Measurements from ENCODE around the gene ZNF385D. TPM values are rescaled to one million over a fixed set of nuclear protein-coding genes. Genes with fewer than 3 reads are reported as not detected.
A peak's percentile ranks its signal among the peaks of the same experiment; 100 is the strongest.

Gene ZNF385D
- total RNA-seq, 1 experiment from 2014 or later = 5.9 TPM

DNA sequence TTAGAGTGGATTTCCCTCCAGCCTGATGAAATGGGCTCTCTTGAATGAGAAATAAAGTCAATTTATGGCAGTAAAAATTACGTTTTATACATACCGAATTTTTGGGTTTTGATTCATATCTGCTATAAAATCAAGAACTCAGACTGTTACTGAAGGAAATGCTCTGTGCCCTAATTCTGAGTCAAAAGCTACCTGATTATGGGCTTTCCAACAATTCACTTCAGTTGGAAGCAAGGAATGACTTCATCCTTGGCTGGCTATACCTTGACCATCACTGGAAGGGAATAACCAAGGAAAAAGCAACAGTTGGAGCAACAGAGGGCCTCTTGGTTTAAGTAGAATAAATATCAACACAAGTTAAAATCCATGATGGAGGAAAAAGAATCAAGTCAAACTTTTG lies 88.6 kb downstream of the ZNF385D start:
- peak overlapping the region; percentile 43 for H3K27ac ChIP-seq (ENCODE audit: low read length)
- no peaks in the 10 kb centered on the region for H4K20me1 ChIP-seq (ENCODE audit: low read length)
- H3K9me3 ChIP-seq (ENCODE audit: low read length) = no peaks in the 10 kb centered on the region
- peaks cover 37% of the 10 kb centered on the region for H3K4me1 ChIP-seq (ENCODE audit: insufficient read depth, low read length)
- H3K4me2 ChIP-seq (ENCODE audit: low read length) = 0 out of 2 replicates have a peak overlapping the region, but pooled peaks have one; percentile 3
- no peak for TF ChIP-seq CTCF (conservative IDR thresholded peaks at IDR 0.05; ENCODE audit: low read depth, low read length)
- TF ChIP-seq EZH2phosphoT487 (IDR thresholded peaks at IDR 0.05; ENCODE audit: borderline replicate concordance, low read length) = no peak
- TF ChIP-seq EZH2 (IDR thresholded peaks at IDR 0.05; ENCODE audit: low read length, unreplicated experiment) = no peak
- DNase-seq = peak; percentile 54
- H3K9me2 ChIP-seq (replicated peaks; ENCODE audit: low read length) = no peaks in the 10 kb centered on the region
- CTCF ChIA-PET = no interaction called here
- H3K79me2 ChIP-seq (ENCODE audit: low read length) = no peaks in the 10 kb centered on the region
- POLR2A ChIA-PET (ENCODE audit: unreplicated experiment) = interaction anchor here (0.7 kb wide), 1 partner anchor 10 kb away, joined by 3 read pairs; no protein-coding TSS in a partner anchor
- no peaks in the 10 kb centered on the region for H3F3A ChIP-seq (ENCODE audit: low read length, unreplicated experiment)
- H3K36me3 ChIP-seq (ENCODE audit: low read depth, low read length) = 0 out of 2 replicates have a peak, but pooled peaks cover 3% of the 10 kb centered on the region
- H3K27me3 ChIP-seq (ENCODE audit: low read length) = no peaks in the 10 kb centered on the region
- H2AFZ ChIP-seq (ENCODE audit: low read length) = no peak overlapping the region
- H3K4me3 ChIP-seq (ENCODE audit: low read length) = no peak overlapping the region
- intact Hi-C loops (cut with micrococcal nuclease) = no loop called here
- peak; percentile 57 for ATAC-seq
- H3K9ac ChIP-seq (ENCODE audit: low read length) = no peak overlapping the region
- no TSS peak for BruUV-seq (replicated peaks)

- Histone ChIP-seq H3K36me3 (ENCODE audit: low read depth, low read length) (no peaks in the 10 kb centered on the region), H3K9me2 (replicated peaks; ENCODE audit: low read length) (no peaks in the 10 kb centered on the region), H3K4me2 (ENCODE audit: low read length) (peak overlapping the region; percentile 61), H3K27me3 (ENCODE audit: low read length) (no peaks in the 10 kb centered on the region), H3F3A (ENCODE audit: low read length, unreplicated experiment) (no peaks in the 10 kb centered on the region), H3K27ac (ENCODE audit: low read length) (peak overlapping the region; percentile 78), H3K79me2 (ENCODE audit: low read length) (no peaks in the 10 kb centered on the region), H3K9me3 (ENCODE audit: low read length) (no peaks in the 10 kb centered on the region), H4K20me1 (ENCODE audit: low read length) (no peaks in the 10 kb centered on the region), H3K4me1 (ENCODE audit: insufficient read depth, low read length) (peaks cover 22% of the 10 kb centered on the region), H2AFZ (ENCODE audit: low read length) (peak overlapping the region; percentile 17), H3K4me3 (ENCODE audit: low read length) (peak overlapping the region; percentile 10; the same call in 1 of the 2 replicates), H3K9ac (ENCODE audit: low read length) (peak overlapping the region; percentile 21)
- ChIA-PET POLR2A (ENCODE audit: unreplicated experiment) (no interaction called here), CTCF (no interaction called here)
- DNase-seq = peak; percentile 86
- TF ChIP-seq CTCF (conservative IDR thresholded peaks at IDR 0.05; ENCODE audit: low read depth, low read length) = no peak
- no peak for TF ChIP-seq EZH2phosphoT487 (IDR thresholded peaks at IDR 0.05; ENCODE audit: borderline replicate concordance, low read length)
- no peak for TF ChIP-seq EZH2 (IDR thresholded peaks at IDR 0.05; ENCODE audit: low read length, unreplicated experiment)
- intact Hi-C loops (cut with micrococcal nuclease) = no loop called here
- BruUV-seq (replicated peaks) = no TSS peak
- peak; percentile 96 for ATAC-seq
These were observed 96.3 kb downstream of the ZNF385D start for GRCh38 chr3:21654662-21655061.

GRCh38 chr3:21654241-21654640 lies 96.8 kb downstream of the ZNF385D start:
- no peaks in the 10 kb centered on the region for H3K9me3 ChIP-seq (ENCODE audit: low read length)
- H3K36me3 ChIP-seq (ENCODE audit: low read depth, low read length) = no peaks in the 10 kb centered on the region
- ATAC-seq (peak; percentile 73), DNase-seq (peak; percentile 73)
- peak overlapping the region; percentile 21 for H3K9ac ChIP-seq (ENCODE audit: low read length)
- no peak overlapping the region for H2AFZ ChIP-seq (ENCODE audit: low read length)
- H3K4me1 ChIP-seq (ENCODE audit: insufficient read depth, low read length) = peaks cover 22% of the 10 kb centered on the region
- no peaks in the 10 kb centered on the region for H3K9me2 ChIP-seq (replicated peaks; ENCODE audit: low read length)
- no peaks in the 10 kb centered on the region for H3K79me2 ChIP-seq (ENCODE audit: low read length)
- TF ChIP-seq EZH2phosphoT487 (IDR thresholded peaks at IDR 0.05; ENCODE audit: borderline replicate concordance, low read length) (no peak), EZH2 (IDR thresholded peaks at IDR 0.05; ENCODE audit: low read length, unreplicated experiment) (no peak), CTCF (conservative IDR thresholded peaks at IDR 0.05; ENCODE audit: low read depth, low read length) (no peak)
- TSS peak; percentile 71 for BruUV-seq (replicated peaks)
- H3K4me2 ChIP-seq (ENCODE audit: low read length) = peak overlapping the region; percentile 61
- no peaks in the 10 kb centered on the region for H4K20me1 ChIP-seq (ENCODE audit: low read length)
- H3F3A ChIP-seq (ENCODE audit: low read length, unreplicated experiment) = no peaks in the 10 kb centered on the region
- CTCF ChIA-PET = no interaction called here
- peak overlapping the region; percentile 10; the same call in 1 of the 2 replicates for H3K4me3 ChIP-seq (ENCODE audit: low read length)
- peak overlapping the region; percentile 78 for H3K27ac ChIP-seq (ENCODE audit: low read length)
- intact Hi-C loops (cut with micrococcal nuclease) = no loop called here
- POLR2A ChIA-PET (ENCODE audit: unreplicated experiment) = interaction anchor here (1.0 kb wide), 1 partner anchor 96 kb away, joined by 3 read pairs; no protein-coding TSS in a partner anchor
- no peaks in the 10 kb centered on the region for H3K27me3 ChIP-seq (ENCODE audit: low read length)

Measured in PC-3 (cell line).